OCI-LY1 (cell line): ENCODE measurements around the gene ITGA2.

Experiments used
- H2AFZ ChIP-seq: fragments of 200-600 bp; sonication (generic), shearing (Covaris generic); 2 replicates; pipeline ENCODE4 v1.6.0; 2014; ENCODE audit warnings: antibody characterized with exemption, mild to moderate bottlenecking, low read length
- H3F3A ChIP-seq: fragments of 200-600 bp; sonication (generic), shearing (Covaris generic); 2 replicates; pipeline ENCODE4 v1.6.0; 2014; ENCODE audit warnings: mild to moderate bottlenecking, antibody characterized with exemption, low read length, moderate library complexity; ENCODE audit not compliant: insufficient read depth
- H3K27ac ChIP-seq: fragments of 200-600 bp; sonication (generic); 2 replicates; pipeline ENCODE4 v1.5.1; 2014; ENCODE audit warnings: low read length, mixed run types, mild to moderate bottlenecking, low read depth; ENCODE audit not compliant: poor library complexity, severe bottlenecking
- H3K27me3 ChIP-seq: fragments of 200-600 bp; sonication (generic); 2 replicates; pipeline ENCODE4 v1.6.0; 2014; ENCODE audit warnings: antibody characterized with exemption, mild to moderate bottlenecking, low read length, moderate library complexity; ENCODE audit not compliant: insufficient read depth
- H3K36me3 ChIP-seq: fragments of 200-600 bp; sonication (generic); 2 replicates; pipeline ENCODE4 v1.6.1; 2014; ENCODE audit warnings: mild to moderate bottlenecking, antibody characterized with exemption, low read length, moderate library complexity, mixed read lengths; ENCODE audit not compliant: insufficient read depth
- H3K4me1 ChIP-seq: fragments of 200-600 bp; sonication (generic); 2 replicates; pipeline ENCODE4 v1.5.1; 2014; ENCODE audit warnings: mild to moderate bottlenecking, low read length, moderate library complexity; ENCODE audit not compliant: insufficient read depth, severe bottlenecking
- H3K4me2 ChIP-seq: fragments of 200-600 bp; sonication (generic), shearing (Covaris generic); 2 replicates; pipeline ENCODE4 v1.6.1; 2014; ENCODE audit warnings: low read length
- H3K4me3 ChIP-seq: fragments of 200-600 bp; sonication (generic); 2 replicates; pipeline ENCODE4 v1.5.1; 2014; ENCODE audit warnings: low read length, low read depth, mild to moderate bottlenecking, mixed read lengths; ENCODE audit not compliant: poor library complexity, severe bottlenecking
- H3K79me2 ChIP-seq: fragments of 200-600 bp; shearing (Covaris generic); 2 replicates; pipeline ENCODE4 v1.6.1; 2016; ENCODE audit warnings: mixed run types, low read length, mixed read lengths; ENCODE audit not compliant: insufficient read depth
- H3K9ac ChIP-seq: fragments of 200-600 bp; sonication (generic), shearing (Covaris generic); 2 replicates; pipeline ENCODE4 v1.6.1; 2014; ENCODE audit warnings: mild to moderate bottlenecking, low read length, mixed read lengths
- H3K9me2 ChIP-seq: fragments of 200-600 bp; sonication (generic), shearing (Covaris generic); 2 replicates; pipeline ENCODE4 v1.6.1; 2014; ENCODE audit warnings: low read depth, mild to moderate bottlenecking, low read length, mixed read lengths
- H3K9me3 ChIP-seq: fragments of 200-600 bp; shearing (Covaris generic); 2 replicates; pipeline ENCODE4 v1.6.1; 2014; ENCODE audit warnings: low read length, mixed read lengths
- H4K20me1 ChIP-seq: fragments of 200-600 bp; sonication (generic), shearing (Covaris generic); 2 replicates; pipeline ENCODE4 v1.6.0; 2016; ENCODE audit warnings: mild to moderate bottlenecking, low read length; ENCODE audit not compliant: insufficient read depth
- EZH2 ChIP-seq: fragments of 200-600 bp; sonication (generic), shearing (Covaris generic); IDR thresholded peaks from 2 replicates; pipeline ENCODE4 v1.8.0; 2017; ENCODE audit warnings: borderline replicate concordance, mixed run types, mild to moderate bottlenecking, antibody characterized with exemption, low read length, moderate library complexity, mixed read lengths
- TF ChIP-seq, protein P1 (sequence below): fragments of 200-600 bp; sonication (generic), shearing (Covaris generic); IDR thresholded peaks from 2 replicates; pipeline ENCODE4 v1.5.1; 2017; ENCODE audit warnings: mild to moderate bottlenecking, antibody characterized with exemption, low read length, moderate library complexity, mixed read lengths

ITGA2 gene

DNA sequence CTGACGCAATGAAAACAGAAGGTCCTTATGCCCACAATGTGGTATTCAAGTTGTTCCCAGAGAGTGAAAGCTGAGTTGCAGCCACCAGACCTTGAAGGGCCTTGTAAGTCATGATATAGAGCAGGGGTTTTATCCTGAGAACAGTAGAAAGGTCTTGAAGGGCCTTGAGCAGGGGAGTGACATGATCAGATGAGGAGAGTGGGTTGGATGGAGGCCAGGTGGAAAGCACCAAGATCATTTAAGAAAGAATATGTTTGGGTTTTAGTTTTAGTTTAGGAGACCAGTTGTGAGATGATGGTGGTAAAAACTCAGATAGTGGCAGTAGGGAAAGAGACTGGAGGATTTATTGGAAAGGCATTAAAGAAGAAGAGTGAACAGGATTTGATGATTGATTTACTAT lies 5.9 kb downstream of the ITGA2 start:
- Histone ChIP-seq H3K27me3 (no peaks in the 10 kb centered on the region), H3K9me2 (no peaks in the 10 kb centered on the region), H3K4me3 (no peak overlapping the region), H3K9ac (no peak overlapping the region), H3F3A (no peaks in the 10 kb centered on the region), H3K27ac (no peak overlapping the region), H2AFZ (no peak overlapping the region), H3K4me2 (no peak overlapping the region), H4K20me1 (no peaks in the 10 kb centered on the region), H3K79me2 (no peaks in the 10 kb centered on the region), H3K36me3 (no peaks in the 10 kb centered on the region), H3K9me3 (no peaks in the 10 kb centered on the region), H3K4me1 (no peaks in the 10 kb centered on the region)
- no peak for TF ChIP-seq EZH2
- TF ChIP-seq, protein P1, sequence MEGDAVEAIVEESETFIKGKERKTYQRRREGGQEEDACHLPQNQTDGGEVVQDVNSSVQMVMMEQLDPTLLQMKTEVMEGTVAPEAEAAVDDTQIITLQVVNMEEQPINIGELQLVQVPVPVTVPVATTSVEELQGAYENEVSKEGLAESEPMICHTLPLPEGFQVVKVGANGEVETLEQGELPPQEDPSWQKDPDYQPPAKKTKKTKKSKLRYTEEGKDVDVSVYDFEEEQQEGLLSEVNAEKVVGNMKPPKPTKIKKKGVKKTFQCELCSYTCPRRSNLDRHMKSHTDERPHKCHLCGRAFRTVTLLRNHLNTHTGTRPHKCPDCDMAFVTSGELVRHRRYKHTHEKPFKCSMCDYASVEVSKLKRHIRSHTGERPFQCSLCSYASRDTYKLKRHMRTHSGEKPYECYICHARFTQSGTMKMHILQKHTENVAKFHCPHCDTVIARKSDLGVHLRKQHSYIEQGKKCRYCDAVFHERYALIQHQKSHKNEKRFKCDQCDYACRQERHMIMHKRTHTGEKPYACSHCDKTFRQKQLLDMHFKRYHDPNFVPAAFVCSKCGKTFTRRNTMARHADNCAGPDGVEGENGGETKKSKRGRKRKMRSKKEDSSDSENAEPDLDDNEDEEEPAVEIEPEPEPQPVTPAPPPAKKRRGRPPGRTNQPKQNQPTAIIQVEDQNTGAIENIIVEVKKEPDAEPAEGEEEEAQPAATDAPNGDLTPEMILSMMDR, result no peak

DNA sequence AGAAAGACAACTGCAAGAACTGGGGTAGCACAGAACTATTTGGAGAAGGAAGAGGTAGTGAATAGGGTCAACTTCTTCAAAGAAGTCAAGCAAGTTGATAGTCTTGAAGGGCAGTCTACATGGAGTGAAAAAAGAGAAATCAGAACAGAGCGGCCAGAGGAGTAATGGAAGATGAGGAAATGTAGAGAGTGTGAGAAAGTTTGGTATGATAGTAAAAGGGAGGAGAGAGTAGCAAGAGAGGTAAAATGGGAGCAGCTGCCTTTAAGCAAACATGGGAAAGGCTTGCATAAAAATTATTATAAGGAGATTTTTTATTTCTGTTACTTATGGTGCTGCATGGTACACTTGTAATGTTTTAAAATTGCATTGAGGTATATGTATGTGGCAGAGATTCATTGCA lies 6.8 kb downstream of the ITGA2 start:
- H3K79me2 ChIP-seq, result no peaks in the 10 kb centered on the region
- H3F3A ChIP-seq, result no peaks in the 10 kb centered on the region
- H3K27ac ChIP-seq, result no peak overlapping the region
- H3K9ac ChIP-seq, result no peak overlapping the region
- H3K4me1 ChIP-seq, result no peaks in the 10 kb centered on the region
- no peaks in the 10 kb centered on the region for H3K27me3 ChIP-seq
- H2AFZ ChIP-seq, result no peak overlapping the region
- H3K9me2 ChIP-seq, result no peaks in the 10 kb centered on the region
- H3K4me2 ChIP-seq, result no peak overlapping the region
- no peaks in the 10 kb centered on the region for H4K20me1 ChIP-seq
- H3K9me3 ChIP-seq, result no peaks in the 10 kb centered on the region
- H3K4me3 ChIP-seq, result no peak overlapping the region
- no peaks in the 10 kb centered on the region for H3K36me3 ChIP-seq
- TF ChIP-seq, protein P1, result no peak
- no peak for TF ChIP-seq EZH2

DNA sequence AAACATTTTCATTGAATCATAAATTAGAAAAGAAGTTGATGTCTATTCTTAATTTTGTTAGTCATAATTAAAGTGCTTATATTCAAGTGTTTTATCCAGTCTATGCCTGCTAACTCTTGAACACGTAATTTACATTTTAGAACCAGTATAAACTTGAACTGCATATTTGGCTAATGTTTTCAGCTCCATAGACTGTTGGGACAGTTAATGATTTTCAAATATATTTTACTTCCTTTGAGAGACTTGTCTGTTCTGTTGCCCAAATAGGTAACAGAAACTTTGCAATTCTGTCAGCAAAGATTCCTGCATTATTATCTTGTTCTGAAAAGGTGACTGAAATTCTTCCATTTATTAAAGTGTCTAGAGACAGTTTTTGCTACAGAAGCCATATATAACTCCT lies 7.8 kb downstream of the ITGA2 start:
- Histone ChIP-seq H3K4me3 (no peak overlapping the region), H3K79me2 (no peaks in the 10 kb centered on the region), H3K36me3 (no peaks in the 10 kb centered on the region), H3K9ac (no peak overlapping the region), H4K20me1 (no peaks in the 10 kb centered on the region), H3K9me2 (no peaks in the 10 kb centered on the region), H3K4me1 (no peaks in the 10 kb centered on the region), H3K9me3 (no peaks in the 10 kb centered on the region), H3K27ac (no peak overlapping the region), H3K27me3 (no peaks in the 10 kb centered on the region), H2AFZ (no peak overlapping the region), H3F3A (no peaks in the 10 kb centered on the region), H3K4me2 (no peak overlapping the region)
- TF ChIP-seq, protein P1, result no peak
- no peak for TF ChIP-seq EZH2
